HCT116 (cell line): ENCODE results near the gene ACP6. TPM values are rescaled to one million over a fixed set of nuclear protein-coding genes. Genes with fewer than 3 reads are reported as not detected.

Experiments
- ATAC-seq: fragments of 200-7000 bp; cut with Tn5 transposase; 2 replicates; pipeline ENCODE4 v1.9.1; 2020; ENCODE audit warnings: mild to moderate bottlenecking, moderate library complexity
- BruUV-seq: library from RNA; stranded (reverse); fragments of 400-500 nt; replicated peaks from 2 replicates; lab custom pipeline; 2021; lab: Mats Ljungman, UMichigan
- CTCF ChIA-PET: fragments of 300-600 bp; sonication (Branson Sonifier 250); formaldehyde crosslinking; loops from one replicate; lab custom pipeline; 2021; ENCODE audit warnings: antibody characterized with exemption; lab: Charles Lee
- POLR2A ChIA-PET: fragments of 300-600, 350-600 bp; sonication (Branson Sonifier 250); formaldehyde crosslinking; loops from one replicate; lab custom pipeline; 2021; ENCODE audit warnings: antibody characterized with exemption; lab: Charles Lee
- RAD21 ChIA-PET, 2 experiments: fragments of 300-600 bp; sonication (Branson Sonifier 250); formaldehyde crosslinking; loops; one replicate each; lab custom pipeline; 2023; ENCODE audit warnings: low total read pairs in 2 of 2; ENCODE audit not compliant: uncharacterized antibody in 2 of 2, unreplicated experiment in 2 of 2, low non-redundant PET in 1 of 2; lab: Charles Lee
- DNase-seq: peaks from one replicate; pipeline ENCODE4 v3.0.0-alpha.2; 2010; ENCODE audit warnings: low read depth, low spot score
- H2AFZ ChIP-seq: fragments of 200-600 bp; shearing (Covaris generic), sonication (generic); 2 replicates; pipeline ENCODE4 v1.6.1; 2017; ENCODE audit warnings: low read depth, mixed run types, mixed read lengths, antibody characterized with exemption, low read length; ENCODE audit not compliant: poor library complexity, severe bottlenecking
- H3K27ac ChIP-seq: 2 replicates; pipeline ENCODE4 v1.5.1; 2012; ENCODE audit warnings: low read depth, low read length
- H3K27me3 ChIP-seq: fragments of 200-600 bp; sonication (generic); 2 replicates; pipeline ENCODE4 v1.6.1; 2016; ENCODE audit warnings: mixed run types, low read length, mixed read lengths; ENCODE audit not compliant: insufficient read depth
- H3K36me3 ChIP-seq, 2 experiments: fragments of 200-500 bp in 1 of 2; fragments of 200-600 bp in 1 of 2; sonication (Bioruptor generic) in 1 of 2; sonication (generic) in 1 of 2; 2 replicates each; pipeline versions ENCODE4 v1.5.1 to v1.6.1; 2014 to 2016; ENCODE audit warnings: low read length in 2 of 2, inconsistent platforms in 1 of 2, mixed read lengths in 1 of 2, mixed run types in 1 of 2; ENCODE audit not compliant: insufficient read depth in 2 of 2, control insufficient read depth in 1 of 2
- H3K4me1 ChIP-seq, 2 experiments: fragments of 200-600 bp in 1 of 2; sonication (generic) in 1 of 2; 2 replicates each; pipeline versions ENCODE4 v1.5.1 to v1.6.1; 2012 to 2017; ENCODE audit warnings: low read length in 2 of 2, inconsistent platforms in 1 of 2, mild to moderate bottlenecking in 1 of 2, mixed read lengths in 1 of 2, mixed run types in 1 of 2, moderate library complexity in 1 of 2; ENCODE audit not compliant: insufficient read depth in 2 of 2, control insufficient read depth in 1 of 2
- H3K4me2 ChIP-seq: fragments of 200-600 bp; sonication (generic); 2 replicates; pipeline ENCODE4 v1.6.1; 2017; ENCODE audit warnings: mixed run types, low read length, mixed read lengths
- H3K4me3 ChIP-seq, 2 experiments: fragments of 200-600 bp in 1 of 2; sonication (generic) in 1 of 2; replicated peaks in 1 of 2; 2 replicates each; pipeline ENCODE4 v1.5.1; 2011 to 2016; ENCODE audit warnings: low read length in 2 of 2, control low read depth in 1 of 2, low read depth in 1 of 2, mild to moderate bottlenecking in 1 of 2, mixed read lengths in 1 of 2, mixed run types in 1 of 2
- H3K79me2 ChIP-seq: fragments of 200-600 bp; sonication (generic); 2 replicates; pipeline ENCODE4 v1.6.1; 2017; ENCODE audit warnings: mild to moderate bottlenecking, mixed run types, low read length, moderate library complexity, mixed read lengths; ENCODE audit not compliant: insufficient read depth
- H3K9ac ChIP-seq: fragments of 200-600 bp; sonication (generic); 2 replicates; pipeline ENCODE4 v1.6.1; 2016; ENCODE audit warnings: low read length, mixed read lengths
- H3K9me2 ChIP-seq: fragments of 200-600 bp; sonication (generic), shearing (Covaris generic); 2 replicates; pipeline ENCODE4 v1.6.1; 2017; ENCODE audit warnings: mixed run types, mild to moderate bottlenecking, moderate library complexity; ENCODE audit not compliant: insufficient read depth
- H3K9me3 ChIP-seq, 2 experiments: fragments of 200-500 bp in 1 of 2; fragments of 200-600 bp in 1 of 2; sonication (Bioruptor generic) in 1 of 2; sonication (generic) in 1 of 2; 2 replicates each; pipeline ENCODE4 v1.6.1; 2014 to 2017; ENCODE audit warnings: low read length in 2 of 2, mixed read lengths in 2 of 2, inconsistent platforms in 1 of 2, low read depth in 1 of 2, mild to moderate bottlenecking in 1 of 2, mixed run types in 1 of 2, moderate library complexity in 1 of 2; ENCODE audit not compliant: control insufficient read depth in 1 of 2, insufficient read depth in 1 of 2
- H4K20me1 ChIP-seq: fragments of 200-600 bp; sonication (generic), shearing (Covaris generic); 2 replicates; pipeline ENCODE4 v1.6.1; 2017; ENCODE audit warnings: mixed run types, mild to moderate bottlenecking, moderate library complexity; ENCODE audit not compliant: insufficient read depth
- CBX3 ChIP-seq: IDR thresholded peaks from 2 replicates; pipeline ENCODE4 v1.6.1; 2012; ENCODE audit warnings: low read depth
- CEBPB ChIP-seq: IDR thresholded peaks from 2 replicates; pipeline ENCODE4 v1.6.1; 2012; ENCODE audit warnings: low read depth
- EGR1 ChIP-seq: IDR thresholded peaks from 2 replicates; pipeline ENCODE4 v1.6.1; 2012; ENCODE audit warnings: low read depth
- ELF1 ChIP-seq: IDR thresholded peaks from 2 replicates; pipeline ENCODE4 v1.6.1; 2012; ENCODE audit warnings: low read depth, borderline replicate concordance
- FOSL1 ChIP-seq: IDR thresholded peaks from 2 replicates; pipeline ENCODE4 v1.6.1; 2012; ENCODE audit warnings: low read depth
- RAD21 ChIP-seq: IDR thresholded peaks from 2 replicates; pipeline ENCODE4 v1.6.1; 2012; ENCODE audit warnings: low read depth, mild to moderate bottlenecking
- SP1 ChIP-seq: IDR thresholded peaks from 2 replicates; pipeline ENCODE4 v1.6.1; 2012; ENCODE audit warnings: low read depth
- TCF7L2 ChIP-seq: IDR thresholded peaks from 2 replicates; pipeline ENCODE4 v1.7.0; 2011; ENCODE audit warnings: borderline replicate concordance, inconsistent platforms; ENCODE audit not compliant: insufficient read depth, insufficient read length; ENCODE audit errors: extremely low read depth
- ZFX ChIP-seq: fragments of 450-650 bp; IDR thresholded peaks from 2 replicates; pipeline ENCODE4 v1.6.1; 2017
- intact Hi-C: fragments of 100-400 bp; cut with micrococcal nuclease; formaldehyde crosslinking; loops from 2 replicates; pipeline ENCODE4 v1.10.0; 2022
- total RNA-seq: library from RNA; stranded (reverse); gene quantifications from one replicate; pipeline ENCODE4 v1.2.1, GENCODE V29; 2021; ENCODE audit not compliant: unreplicated experiment
- TF ChIP-seq, protein P1 (sequence below): IDR thresholded peaks from 2 replicates; pipeline ENCODE4 v1.6.1; 2012; ENCODE audit warnings: low read depth
- TF ChIP-seq, protein P2 (sequence below): IDR thresholded peaks from 2 replicates; pipeline ENCODE4 v1.6.1; 2012
- TF ChIP-seq, protein P3 (sequence below): IDR thresholded peaks from 2 replicates; pipeline ENCODE4 v1.6.1; 2011; ENCODE audit warnings: mild to moderate bottlenecking, low read length, moderate library complexity; ENCODE audit not compliant: insufficient replicate concordance; ENCODE audit errors: extremely low read depth
- TF ChIP-seq, protein P4 (sequence below), 3 experiments: fragments of 200-600 bp in 1 of 3; sonication (generic) in 1 of 3; IDR thresholded peaks in 2 of 3; conservative IDR thresholded peaks in 1 of 3; 2 replicates each; pipeline ENCODE4 v1.5.1; 2012 to 2017; ENCODE audit warnings: low read depth in 2 of 3, low read length in 2 of 3, antibody characterized with exemption in 1 of 3, borderline replicate concordance in 1 of 3, control low read depth in 1 of 3, mild to moderate bottlenecking in 1 of 3, mixed read lengths in 1 of 3, mixed run types in 1 of 3, moderate library complexity in 1 of 3; ENCODE audit not compliant: insufficient read depth in 1 of 3

Gene ACP6
- total RNA-seq, 1 experiment from 2014 or later: 26.4 TPM

DNA sequence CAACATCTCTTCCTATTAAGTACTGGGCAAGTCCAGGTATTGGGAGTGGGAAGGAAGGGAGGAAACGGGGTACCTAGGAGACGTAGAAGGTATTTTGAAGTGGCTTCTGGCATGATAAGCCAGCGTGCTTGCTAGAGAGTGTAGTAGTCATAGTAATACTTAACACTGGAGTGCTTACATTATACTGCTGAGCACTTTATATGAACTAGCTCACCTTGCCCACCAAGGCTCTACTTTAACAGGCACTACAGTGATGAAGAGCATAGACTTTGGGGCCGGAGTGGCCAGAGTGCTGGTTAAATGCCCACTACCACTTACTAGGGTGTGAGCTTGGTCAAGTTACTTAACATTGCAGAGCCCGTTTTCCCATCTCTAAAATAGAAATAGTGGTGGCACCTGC is 61.7 kb downstream of the ACP6 start:
- Histone ChIP-seq H3K4me1 (no peaks in the 10 kb centered on the region), H3K36me3 (peaks cover 9 to 35% of the 10 kb centered on the region in 2 experiments; a peak in 3 of 4 replicates), H3K4me2 (no peak overlapping the region), H2AFZ (no peak overlapping the region), H3K9me3 (no peaks in the 10 kb centered on the region), H3K79me2 (no peaks in the 10 kb centered on the region), H3K4me3 (no peak overlapping the region), H3K9me2 (no peaks in the 10 kb centered on the region), H3K27me3 (no peaks in the 10 kb centered on the region), H3K9ac (no peak overlapping the region), H3K27ac (no peak overlapping the region), H4K20me1 (no peaks in the 10 kb centered on the region)
- TF ChIP-seq, protein P1, sequence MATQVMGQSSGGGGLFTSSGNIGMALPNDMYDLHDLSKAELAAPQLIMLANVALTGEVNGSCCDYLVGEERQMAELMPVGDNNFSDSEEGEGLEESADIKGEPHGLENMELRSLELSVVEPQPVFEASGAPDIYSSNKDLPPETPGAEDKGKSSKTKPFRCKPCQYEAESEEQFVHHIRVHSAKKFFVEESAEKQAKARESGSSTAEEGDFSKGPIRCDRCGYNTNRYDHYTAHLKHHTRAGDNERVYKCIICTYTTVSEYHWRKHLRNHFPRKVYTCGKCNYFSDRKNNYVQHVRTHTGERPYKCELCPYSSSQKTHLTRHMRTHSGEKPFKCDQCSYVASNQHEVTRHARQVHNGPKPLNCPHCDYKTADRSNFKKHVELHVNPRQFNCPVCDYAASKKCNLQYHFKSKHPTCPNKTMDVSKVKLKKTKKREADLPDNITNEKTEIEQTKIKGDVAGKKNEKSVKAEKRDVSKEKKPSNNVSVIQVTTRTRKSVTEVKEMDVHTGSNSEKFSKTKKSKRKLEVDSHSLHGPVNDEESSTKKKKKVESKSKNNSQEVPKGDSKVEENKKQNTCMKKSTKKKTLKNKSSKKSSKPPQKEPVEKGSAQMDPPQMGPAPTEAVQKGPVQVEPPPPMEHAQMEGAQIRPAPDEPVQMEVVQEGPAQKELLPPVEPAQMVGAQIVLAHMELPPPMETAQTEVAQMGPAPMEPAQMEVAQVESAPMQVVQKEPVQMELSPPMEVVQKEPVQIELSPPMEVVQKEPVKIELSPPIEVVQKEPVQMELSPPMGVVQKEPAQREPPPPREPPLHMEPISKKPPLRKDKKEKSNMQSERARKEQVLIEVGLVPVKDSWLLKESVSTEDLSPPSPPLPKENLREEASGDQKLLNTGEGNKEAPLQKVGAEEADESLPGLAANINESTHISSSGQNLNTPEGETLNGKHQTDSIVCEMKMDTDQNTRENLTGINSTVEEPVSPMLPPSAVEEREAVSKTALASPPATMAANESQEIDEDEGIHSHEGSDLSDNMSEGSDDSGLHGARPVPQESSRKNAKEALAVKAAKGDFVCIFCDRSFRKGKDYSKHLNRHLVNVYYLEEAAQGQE: no peak
- no peak for TF ChIP-seq ELF1
- no peak for TF ChIP-seq CBX3
- no peak for ATAC-seq
- intact Hi-C loops: no loop called here
- no peak for DNase-seq
- ChIA-PET RAD21 (no interaction called here), POLR2A (no interaction called here), CTCF (no interaction called here)
- no TSS peak for BruUV-seq

DNA sequence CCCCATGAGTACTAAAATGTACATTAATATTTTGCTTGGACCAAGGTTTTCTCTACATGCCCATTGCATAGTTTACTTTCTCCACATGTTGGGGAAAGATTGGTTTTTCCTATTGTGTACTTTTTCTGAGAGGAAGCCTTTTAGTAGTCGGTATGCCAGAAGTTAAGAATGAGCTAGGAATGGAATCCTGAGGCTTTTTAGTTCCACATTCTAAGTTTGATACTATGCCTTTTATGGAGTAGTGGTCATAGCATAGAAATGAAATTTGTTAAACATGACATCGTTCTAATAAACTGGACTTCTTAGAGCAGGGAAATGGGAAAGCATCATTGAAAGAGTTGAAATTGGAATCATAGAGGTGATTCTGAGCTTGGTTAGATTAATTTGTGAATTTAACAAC is 64.7 kb downstream of the ACP6 start:
- no peak overlapping the region for H3K9ac ChIP-seq
- RAD21 ChIA-PET: no interaction called here
- H3K27me3 ChIP-seq: no peaks in the 10 kb centered on the region
- no peaks in the 10 kb centered on the region for H3K9me3 ChIP-seq
- no peak overlapping the region for H3K4me2 ChIP-seq
- ATAC-seq (no peak), DNase-seq (no peak)
- CTCF ChIA-PET: no interaction called here
- H3K36me3 ChIP-seq: peaks cover 9 to 16% of the 10 kb centered on the region in 2 experiments; a peak in 3 of 4 replicates
- H4K20me1 ChIP-seq: no peaks in the 10 kb centered on the region
- H2AFZ ChIP-seq: no peak overlapping the region
- H3K27ac ChIP-seq: no peak overlapping the region
- no peaks in the 10 kb centered on the region for H3K9me2 ChIP-seq
- peaks cover 0 to 9% of the 10 kb centered on the region in 2 experiments; a peak in 2 of 4 replicates for H3K4me1 ChIP-seq
- H3K79me2 ChIP-seq: peaks cover 17% of the 10 kb centered on the region
- BruUV-seq: no TSS peak
- POLR2A ChIA-PET: no interaction called here
- H3K4me3 ChIP-seq: no peak overlapping the region
- TF ChIP-seq RAD21 (no peak), ELF1 (no peak), EGR1 (no peak), SP1 (no peak), ZFX (no peak), FOSL1 (no peak), TCF7L2 (no peak), CEBPB (no peak)
- TF ChIP-seq, protein P2, sequence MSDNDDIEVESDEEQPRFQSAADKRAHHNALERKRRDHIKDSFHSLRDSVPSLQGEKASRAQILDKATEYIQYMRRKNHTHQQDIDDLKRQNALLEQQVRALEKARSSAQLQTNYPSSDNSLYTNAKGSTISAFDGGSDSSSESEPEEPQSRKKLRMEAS: no peak
- TF ChIP-seq, protein P3, sequence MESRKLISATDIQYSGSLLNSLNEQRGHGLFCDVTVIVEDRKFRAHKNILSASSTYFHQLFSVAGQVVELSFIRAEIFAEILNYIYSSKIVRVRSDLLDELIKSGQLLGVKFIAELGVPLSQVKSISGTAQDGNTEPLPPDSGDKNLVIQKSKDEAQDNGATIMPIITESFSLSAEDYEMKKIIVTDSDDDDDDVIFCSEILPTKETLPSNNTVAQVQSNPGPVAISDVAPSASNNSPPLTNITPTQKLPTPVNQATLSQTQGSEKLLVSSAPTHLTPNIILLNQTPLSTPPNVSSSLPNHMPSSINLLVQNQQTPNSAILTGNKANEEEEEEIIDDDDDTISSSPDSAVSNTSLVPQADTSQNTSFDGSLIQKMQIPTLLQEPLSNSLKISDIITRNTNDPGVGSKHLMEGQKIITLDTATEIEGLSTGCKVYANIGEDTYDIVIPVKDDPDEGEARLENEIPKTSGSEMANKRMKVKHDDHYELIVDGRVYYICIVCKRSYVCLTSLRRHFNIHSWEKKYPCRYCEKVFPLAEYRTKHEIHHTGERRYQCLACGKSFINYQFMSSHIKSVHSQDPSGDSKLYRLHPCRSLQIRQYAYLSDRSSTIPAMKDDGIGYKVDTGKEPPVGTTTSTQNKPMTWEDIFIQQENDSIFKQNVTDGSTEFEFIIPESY: no peak
- TF ChIP-seq, protein P4, sequence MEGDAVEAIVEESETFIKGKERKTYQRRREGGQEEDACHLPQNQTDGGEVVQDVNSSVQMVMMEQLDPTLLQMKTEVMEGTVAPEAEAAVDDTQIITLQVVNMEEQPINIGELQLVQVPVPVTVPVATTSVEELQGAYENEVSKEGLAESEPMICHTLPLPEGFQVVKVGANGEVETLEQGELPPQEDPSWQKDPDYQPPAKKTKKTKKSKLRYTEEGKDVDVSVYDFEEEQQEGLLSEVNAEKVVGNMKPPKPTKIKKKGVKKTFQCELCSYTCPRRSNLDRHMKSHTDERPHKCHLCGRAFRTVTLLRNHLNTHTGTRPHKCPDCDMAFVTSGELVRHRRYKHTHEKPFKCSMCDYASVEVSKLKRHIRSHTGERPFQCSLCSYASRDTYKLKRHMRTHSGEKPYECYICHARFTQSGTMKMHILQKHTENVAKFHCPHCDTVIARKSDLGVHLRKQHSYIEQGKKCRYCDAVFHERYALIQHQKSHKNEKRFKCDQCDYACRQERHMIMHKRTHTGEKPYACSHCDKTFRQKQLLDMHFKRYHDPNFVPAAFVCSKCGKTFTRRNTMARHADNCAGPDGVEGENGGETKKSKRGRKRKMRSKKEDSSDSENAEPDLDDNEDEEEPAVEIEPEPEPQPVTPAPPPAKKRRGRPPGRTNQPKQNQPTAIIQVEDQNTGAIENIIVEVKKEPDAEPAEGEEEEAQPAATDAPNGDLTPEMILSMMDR (IDR thresholded peaks at IDR 0.05 in 2 of 3, conservative IDR thresholded peaks at IDR 0.05 in 1 of 3; ENCODE audit: borderline replicate concordance in 1 of 3, insufficient read depth in 1 of 3, low read depth in 2 of 3, low read length in 2 of 3): no peak
- intact Hi-C loops: no loop called here
